MM.1S (cell line): ENCODE measurements around the gene GXYLT1.
"Not testable (repeated sequence)": the region's sequence is repeated elsewhere in the genome, so short reads cannot be mapped to it uniquely, and the experiment has no call there.

ENCODE experiments used
- DNase-seq: peaks from one replicate; pipeline ENCODE4 v3.0.0-alpha.2; 2015
- H2AFZ ChIP-seq: fragments of 300-600 bp; sonication (generic); 2 replicates; pipeline ENCODE4 v1.6.0; 2016; ENCODE audit warnings: antibody characterized with exemption, low read length
- H3F3A ChIP-seq: fragments of 300-600 bp; sonication (generic); 2 replicates; pipeline ENCODE4 v1.6.1; 2016; ENCODE audit warnings: mild to moderate bottlenecking, antibody characterized with exemption, low read length, moderate library complexity, mixed read lengths; ENCODE audit not compliant: insufficient read depth
- H3K27ac ChIP-seq: fragments of 300-600 bp; sonication (generic); 2 replicates; pipeline ENCODE4 v1.5.1; 2016; ENCODE audit warnings: mild to moderate bottlenecking, low read length
- H3K27me3 ChIP-seq: fragments of 300-600 bp; sonication (generic); replicated peaks from 2 replicates; pipeline ENCODE4 v1.6.0; 2016; ENCODE audit warnings: low read length; ENCODE audit not compliant: insufficient read depth
- H3K36me3 ChIP-seq: fragments of 300-600 bp; sonication (generic); replicated peaks from 2 replicates; pipeline ENCODE4 v1.6.1; 2016; ENCODE audit warnings: mild to moderate bottlenecking, low read length, mixed read lengths; ENCODE audit not compliant: insufficient read depth
- H3K4me1 ChIP-seq: fragments of 300-600 bp; sonication (generic); 2 replicates; pipeline ENCODE4 v1.6.1; 2016; ENCODE audit warnings: low read length, mixed read lengths
- H3K4me2 ChIP-seq: fragments of 300-600 bp; sonication (generic); 2 replicates; pipeline ENCODE4 v1.6.0; 2016; ENCODE audit warnings: low read depth, low read length
- H3K4me3 ChIP-seq: fragments of 300-600 bp; sonication (generic); 2 replicates; pipeline ENCODE4 v1.5.1; 2016; ENCODE audit warnings: low read length, mixed read lengths
- H3K79me2 ChIP-seq: fragments of 300-600 bp; sonication (generic); 2 replicates; pipeline ENCODE4 v1.6.1; 2016; ENCODE audit warnings: mixed run types, low read length, mixed read lengths
- H3K9ac ChIP-seq: fragments of 300-600 bp; sonication (generic); 2 replicates; pipeline ENCODE4 v1.6.1; 2016; ENCODE audit warnings: low read length, mixed read lengths
- H3K9me2 ChIP-seq: fragments of 300-600 bp; sonication (generic); replicated peaks from 2 replicates; pipeline ENCODE4 v1.6.1; 2016; ENCODE audit warnings: mild to moderate bottlenecking, low read length, mixed read lengths; ENCODE audit not compliant: insufficient read depth
- H3K9me3 ChIP-seq: fragments of 300-600 bp; sonication (generic); replicated peaks from 2 replicates; pipeline ENCODE4 v1.6.1; 2016; ENCODE audit warnings: mild to moderate bottlenecking, low read length, mixed read lengths; ENCODE audit not compliant: insufficient read depth
- H4K20me1 ChIP-seq: fragments of 300-600 bp; sonication (generic); 2 replicates; pipeline ENCODE4 v1.6.1; 2016; ENCODE audit warnings: mild to moderate bottlenecking, low read length, moderate library complexity, mixed read lengths; ENCODE audit not compliant: insufficient read depth
- CTCF ChIP-seq: fragments of 300-600 bp; sonication (generic); IDR thresholded peaks from 2 replicates; pipeline ENCODE4 v1.5.1; 2016; ENCODE audit warnings: antibody characterized with exemption, low read length, mixed read lengths
- EZH2 ChIP-seq: fragments of 300-600 bp; sonication (generic); optimal IDR thresholded peaks from 2 replicates; pipeline ENCODE3; 2017; ENCODE audit warnings: low read depth, mild to moderate bottlenecking, antibody characterized with exemption, low read length, mixed read lengths
- EZH2phosphoT487 ChIP-seq: fragments of 300-600 bp; sonication (generic); IDR thresholded peaks from 2 replicates; pipeline ENCODE4 v1.6.1; 2018; ENCODE audit warnings: antibody characterized with exemption, low read length

The GXYLT1 gene

GRCh38 chr12:42059127-42059526 lies 85.5 kb downstream of the GXYLT1 start:
- Histone ChIP-seq H3K9ac (no peak overlapping the region), H3K36me3 (no peaks in the 10 kb centered on the region), H2AFZ (no peak overlapping the region), H4K20me1 (no peaks in the 10 kb centered on the region), H3K9me3 (no peaks in the 10 kb centered on the region), H3K4me3 (no peak overlapping the region), H3K4me2 (no peak overlapping the region), H3K4me1 (no peaks in the 10 kb centered on the region), H3K27ac (no peak overlapping the region), H3K79me2 (no peaks in the 10 kb centered on the region), H3F3A (no peaks in the 10 kb centered on the region), H3K27me3 (no peaks in the 10 kb centered on the region), H3K9me2 (no peaks in the 10 kb centered on the region)
- TF ChIP-seq EZH2phosphoT487 (no peak), EZH2 (no peak), CTCF (no peak)
- no peak for DNase-seq

- Histone ChIP-seq H3F3A (no peaks in the 10 kb centered on the region), H3K4me1 (no peaks in the 10 kb centered on the region)
- TF ChIP-seq CTCF (no peak), EZH2phosphoT487 (no peak), EZH2 (no peak)
These were observed 88.5 kb downstream of the GXYLT1 start for GRCh38 chr12:42056130-42056529.

DNA sequence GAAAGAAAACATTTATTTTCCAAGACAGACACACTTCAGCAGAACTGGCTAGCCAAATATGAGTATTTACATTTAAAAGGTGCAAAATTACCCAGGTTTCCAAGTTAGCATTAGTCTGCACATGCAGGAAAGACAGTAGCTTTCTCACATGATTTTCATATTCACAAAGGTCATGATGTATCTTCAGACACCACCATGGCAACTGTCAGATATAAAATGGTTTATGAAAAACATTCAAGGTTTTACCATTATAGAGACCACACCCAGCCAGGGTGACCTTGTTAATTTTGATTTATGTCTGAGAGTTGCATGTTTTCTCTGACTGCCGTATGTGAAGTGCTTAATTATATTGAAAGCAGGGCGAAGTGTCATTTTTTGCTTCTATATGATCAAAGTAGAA lies 91.2 kb downstream of the GXYLT1 start:
- no peak overlapping the region for H2AFZ ChIP-seq
- no peak overlapping the region for H3K4me2 ChIP-seq
- H3K9me2 ChIP-seq, result no peaks in the 10 kb centered on the region
- H3F3A ChIP-seq, result no peaks in the 10 kb centered on the region
- H3K9me3 ChIP-seq, result no peaks in the 10 kb centered on the region
- no peak overlapping the region for H3K27ac ChIP-seq
- no peaks in the 10 kb centered on the region for H3K36me3 ChIP-seq
- H3K4me1 ChIP-seq, result no peaks in the 10 kb centered on the region
- no peak for DNase-seq
- TF ChIP-seq EZH2phosphoT487, result no peak
- no peak for TF ChIP-seq EZH2
- TF ChIP-seq CTCF, result no peak
- no peak overlapping the region for H3K9ac ChIP-seq
- no peaks in the 10 kb centered on the region for H3K27me3 ChIP-seq
- no peaks in the 10 kb centered on the region for H3K79me2 ChIP-seq
- H4K20me1 ChIP-seq, result no peaks in the 10 kb centered on the region
- H3K4me3 ChIP-seq, result no peak overlapping the region

More at GRCh38 chr12:42056130-42056529, 88.5 kb downstream of the GXYLT1 start:
- H3K9me2 ChIP-seq, result no peaks in the 10 kb centered on the region
- no peak overlapping the region for H3K27ac ChIP-seq
- no peak overlapping the region for H3K4me2 ChIP-seq
- no peak overlapping the region for H3K9ac ChIP-seq
- no peak overlapping the region for H2AFZ ChIP-seq
- no peaks in the 10 kb centered on the region for H3K79me2 ChIP-seq
- H4K20me1 ChIP-seq, result no peaks in the 10 kb centered on the region
- H3K4me3 ChIP-seq, result no peak overlapping the region
- H3K9me3 ChIP-seq, result no peaks in the 10 kb centered on the region
- DNase-seq, result no peak
- H3K36me3 ChIP-seq, result no peaks in the 10 kb centered on the region
- no peaks in the 10 kb centered on the region for H3K27me3 ChIP-seq

GRCh38 chr12:42048980-42049379 lies 95.7 kb downstream of the GXYLT1 start:
- not testable (repeated sequence) for H3K79me2 ChIP-seq, DNase-seq, H3K9ac ChIP-seq, H2AFZ ChIP-seq, H3K4me1 ChIP-seq, H3K4me2 ChIP-seq, H3K27ac ChIP-seq, H3K9me3 ChIP-seq, H3K27me3 ChIP-seq, H3F3A ChIP-seq, H3K9me2 ChIP-seq, H3K4me3 ChIP-seq, H3K36me3 ChIP-seq, H4K20me1 ChIP-seq
